GM18505 (cell line): ENCODE results near the gene CAP1.
"Not testable (repeated sequence)": the region's sequence is repeated elsewhere in the genome, so short reads cannot be mapped to it uniquely, and the experiment has no call there.

Source experiments
- ATAC-seq: cut with Tn5 transposase; IDR thresholded peaks from one replicate; pipeline ENCODE4 v1.9.1; 2021; ENCODE audit not compliant: unreplicated experiment
- POLR2A ChIP-seq: IDR thresholded peaks from 4 replicates; pipeline ENCODE4 v1.6.1; 2011; ENCODE audit warnings: borderline replicate concordance; ENCODE audit not compliant: insufficient read depth, insufficient read length; ENCODE audit errors: extremely low read depth

Gene CAP1, protein sequence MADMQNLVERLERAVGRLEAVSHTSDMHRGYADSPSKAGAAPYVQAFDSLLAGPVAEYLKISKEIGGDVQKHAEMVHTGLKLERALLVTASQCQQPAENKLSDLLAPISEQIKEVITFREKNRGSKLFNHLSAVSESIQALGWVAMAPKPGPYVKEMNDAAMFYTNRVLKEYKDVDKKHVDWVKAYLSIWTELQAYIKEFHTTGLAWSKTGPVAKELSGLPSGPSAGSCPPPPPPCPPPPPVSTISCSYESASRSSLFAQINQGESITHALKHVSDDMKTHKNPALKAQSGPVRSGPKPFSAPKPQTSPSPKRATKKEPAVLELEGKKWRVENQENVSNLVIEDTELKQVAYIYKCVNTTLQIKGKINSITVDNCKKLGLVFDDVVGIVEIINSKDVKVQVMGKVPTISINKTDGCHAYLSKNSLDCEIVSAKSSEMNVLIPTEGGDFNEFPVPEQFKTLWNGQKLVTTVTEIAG

DNA sequence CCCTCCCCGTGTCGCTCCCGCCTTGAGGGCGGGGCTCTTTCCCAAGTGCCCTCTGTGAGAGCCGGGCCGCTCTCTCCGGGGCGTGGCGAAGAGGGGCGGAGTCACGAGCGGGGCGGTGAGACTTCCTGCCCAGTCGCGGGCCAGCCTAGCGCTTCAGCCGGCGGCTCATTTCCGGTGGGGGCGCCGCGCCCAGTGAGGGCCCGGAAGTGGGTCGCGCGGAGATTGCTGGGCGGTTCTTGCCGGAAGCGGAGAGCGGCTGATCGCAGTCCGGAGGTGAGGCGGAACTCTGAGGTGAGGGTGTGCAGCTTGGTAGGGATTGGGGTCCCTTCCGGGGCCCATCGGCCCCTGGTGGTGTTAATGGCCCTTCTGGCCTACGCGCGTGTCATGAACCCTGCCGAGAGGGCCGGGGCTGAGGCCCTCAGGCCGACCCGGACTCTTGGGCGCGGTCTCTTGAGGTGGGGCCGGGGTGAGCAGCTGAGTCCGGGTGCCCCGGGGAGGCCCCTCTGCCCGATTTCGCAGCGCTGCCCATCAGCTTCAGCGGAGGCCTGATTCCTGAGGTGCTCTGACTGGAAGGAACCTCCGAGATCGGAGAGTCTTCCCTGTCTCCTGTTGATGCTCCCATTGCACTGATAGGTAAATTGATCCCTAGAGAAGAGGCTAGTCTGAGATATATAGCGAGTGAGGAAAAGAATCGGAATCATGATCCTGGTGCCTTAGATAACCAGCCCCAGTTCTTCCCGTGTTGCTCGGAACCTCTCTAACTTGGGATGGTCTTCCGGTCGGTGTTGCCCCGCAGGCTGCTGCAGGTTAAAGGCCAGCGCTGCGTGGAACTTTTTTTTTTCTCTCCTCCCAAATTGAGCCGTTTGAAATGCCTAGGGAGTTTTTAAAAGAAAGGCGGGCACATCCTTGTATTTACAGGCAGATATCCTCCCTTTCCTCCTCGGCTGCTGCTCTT lies at the start of gene CAP1:
CAP1 (plus strand) TSS at position 219 of the 955 bp plus-strand sequence. CDS start 18,618 bp downstream, outside the sequence.
- peak; percentile 75 for TF ChIP-seq POLR2A
- ATAC-seq = peak; percentile 79

DNA sequence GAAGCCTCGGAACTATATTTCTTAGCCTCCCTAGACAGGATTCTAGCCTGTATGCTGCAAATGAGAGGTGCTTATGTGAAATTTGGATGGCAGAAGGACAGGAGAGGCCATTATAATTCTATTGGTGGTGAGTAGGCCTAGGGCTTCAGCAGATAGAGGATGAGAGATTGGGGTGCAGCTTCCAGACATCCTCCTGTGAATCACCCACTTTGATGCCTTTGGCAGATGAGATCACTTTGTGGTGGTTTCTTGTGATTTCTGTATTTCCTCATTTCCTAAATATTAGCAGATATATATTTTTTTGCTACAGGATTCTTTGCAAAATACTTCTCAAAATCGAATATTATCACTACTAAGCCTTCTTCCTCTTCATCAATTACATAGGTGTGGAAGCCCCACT lies 48.3 kb upstream of the CAP1 start:
- no peak for TF ChIP-seq POLR2A
- no peak for ATAC-seq

DNA sequence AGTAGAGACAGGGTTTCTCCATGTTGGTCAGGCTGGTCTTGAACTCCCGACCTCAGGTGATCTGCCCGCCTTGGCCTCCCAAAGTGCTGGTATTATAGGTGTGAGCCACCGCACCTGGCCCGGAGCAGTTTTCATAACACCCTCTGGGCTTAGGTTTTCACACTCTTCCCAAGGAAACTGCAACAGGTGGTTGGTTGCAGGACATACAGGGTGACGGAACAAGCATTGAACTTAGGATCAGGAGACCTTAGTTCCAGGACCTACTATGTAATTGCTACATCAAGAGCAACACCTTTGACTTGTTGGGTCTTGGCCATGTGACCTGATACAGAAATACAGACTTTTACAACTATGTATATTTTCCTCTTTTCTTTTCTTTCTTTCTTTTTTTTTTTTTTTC lies 47.6 kb upstream of the CAP1 start:
- no peak for TF ChIP-seq POLR2A
- no peak for ATAC-seq

DNA sequence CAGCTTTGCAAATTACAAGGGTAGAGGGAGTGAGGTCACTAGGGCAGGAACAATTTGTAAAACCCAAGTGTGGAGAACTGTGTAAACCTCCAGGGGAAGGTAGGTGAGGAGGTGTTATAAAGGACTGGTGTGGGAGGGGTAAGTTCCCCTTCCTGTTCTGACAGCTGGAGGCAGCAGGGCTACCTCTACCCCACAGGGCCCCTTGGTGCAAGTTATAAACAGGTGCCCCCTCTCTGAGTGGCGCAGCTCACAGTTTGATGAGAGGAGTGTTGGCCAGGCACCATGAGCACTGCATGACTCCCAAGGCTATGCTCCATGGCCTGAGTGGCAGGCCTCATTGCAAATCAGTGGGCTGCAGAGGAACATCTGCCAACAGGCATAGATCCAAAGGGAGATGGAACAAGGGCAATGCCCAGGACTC lies 44.5 kb upstream of the CAP1 start:
- no peak for ATAC-seq
- TF ChIP-seq POLR2A = no peak

DNA sequence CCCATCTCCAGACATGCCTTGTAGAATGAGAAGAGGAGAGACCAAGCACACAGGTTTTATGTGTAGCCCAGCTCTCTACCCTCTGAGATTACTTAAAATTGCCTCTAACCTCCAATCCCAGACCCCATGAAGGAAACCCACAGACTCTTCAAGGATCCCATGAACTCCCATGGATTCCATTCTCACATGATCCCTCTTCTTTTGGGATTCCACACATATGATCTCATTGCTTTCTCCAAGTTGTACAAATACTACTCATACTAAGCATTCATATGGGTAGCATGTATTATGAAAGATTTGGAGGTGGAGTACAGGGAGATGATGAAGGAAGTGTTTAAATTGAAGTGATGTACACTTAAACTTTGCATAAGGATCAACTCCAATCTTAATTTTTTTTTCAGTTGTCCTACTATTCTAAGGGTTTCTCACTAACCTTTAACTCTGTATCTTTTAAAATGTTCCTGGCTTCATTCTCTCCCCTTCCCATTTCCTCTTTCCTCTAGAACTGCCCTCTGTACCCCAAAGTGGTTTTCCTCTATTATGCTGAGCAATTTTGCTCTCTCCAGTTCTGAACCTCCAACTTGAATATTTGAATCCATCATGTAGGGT lies 44.0 kb upstream of the CAP1 start:
- no peak for ATAC-seq
- TF ChIP-seq POLR2A = no peak

- TF ChIP-seq POLR2A = no peak
- no peak for ATAC-seq
Observed at GRCh38 chr1:40001456-40001855, 39.1 kb upstream of the CAP1 start.

- TF ChIP-seq POLR2A = no peak
- no peak for ATAC-seq
Observed at GRCh38 chr1:40003156-40004093, 37.1 kb upstream of the CAP1 start.

DNA sequence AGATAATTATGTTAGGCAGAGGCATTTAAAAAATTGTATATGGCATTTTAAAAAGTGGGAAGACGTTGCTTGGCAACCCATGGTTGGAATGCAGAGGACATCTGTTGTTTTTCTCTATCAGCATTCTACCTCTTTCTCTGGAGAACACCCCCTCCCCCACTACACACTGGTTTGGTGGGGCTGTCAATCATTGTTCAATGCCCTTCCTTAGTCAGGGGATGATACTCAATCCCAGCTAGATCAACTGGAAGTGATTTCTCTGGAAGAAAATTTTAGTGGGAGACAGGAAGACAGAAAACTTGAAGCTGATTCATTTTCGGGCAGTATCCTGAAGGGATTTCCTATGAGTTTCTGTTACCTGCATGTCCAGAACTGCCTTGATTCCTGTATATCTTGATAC lies 35.7 kb upstream of the CAP1 start:
- TF ChIP-seq POLR2A = no peak
- ATAC-seq = no peak

DNA sequence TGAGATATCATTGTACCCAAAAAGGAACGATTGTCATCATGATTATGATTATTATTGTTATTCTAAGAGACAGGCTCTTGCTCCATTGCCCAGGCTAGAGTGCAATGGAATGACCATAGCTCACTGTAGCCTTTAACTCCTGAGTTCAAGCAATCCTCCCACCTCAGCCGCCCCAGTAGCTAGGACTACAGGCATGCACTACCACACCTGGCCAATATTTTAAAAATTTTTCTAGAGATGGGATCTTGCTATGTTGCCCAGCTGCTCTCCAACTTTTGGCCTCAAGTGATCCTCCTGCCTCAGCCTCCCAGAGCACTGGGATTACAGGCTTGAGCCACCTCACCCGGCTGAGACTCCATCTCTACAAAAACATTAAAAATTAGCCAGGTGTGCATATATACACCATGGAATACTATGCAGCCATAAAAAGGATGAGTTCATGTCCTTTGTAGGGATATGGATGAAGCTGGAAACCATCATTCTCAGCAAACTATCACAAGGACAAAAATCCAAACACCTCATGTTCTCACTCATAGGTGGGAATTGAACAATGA lies 33.0 kb upstream of the CAP1 start:
- ATAC-seq = not testable (repeated sequence)

DNA sequence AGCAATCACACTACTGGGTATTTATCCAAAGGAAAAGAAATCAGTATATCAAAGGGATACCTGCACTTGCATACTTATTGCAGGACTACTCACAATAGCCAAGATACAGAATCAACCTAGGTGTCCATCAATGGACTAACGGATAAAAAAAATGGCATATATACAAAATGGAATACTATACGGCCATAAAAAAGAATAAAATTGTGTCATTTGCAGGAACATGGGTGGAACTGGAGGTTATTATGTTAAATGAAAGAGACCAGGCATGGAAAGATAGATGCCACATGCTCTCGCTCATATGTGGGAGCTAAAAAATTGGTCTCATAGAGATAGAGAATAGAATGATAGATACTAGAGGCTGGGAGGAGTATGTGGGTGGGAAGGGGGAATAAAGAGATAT lies 29.3 kb upstream of the CAP1 start:
- no peak for ATAC-seq
- no peak for TF ChIP-seq POLR2A

- ATAC-seq = no peak
- no peak for TF ChIP-seq POLR2A
Observed at GRCh38 chr1:40014253-40014706, 26.2 kb upstream of the CAP1 start.
